GM12873 (cell line): Measurements from ENCODE around the gene KRTAP5-10.
A peak's percentile ranks its signal among the peaks of the same experiment; 100 is the strongest.

Experiments
- CTCF ChIP-seq: IDR thresholded peaks from 2 replicates; pipeline ENCODE4 v1.5.1; 2012; ENCODE audit warnings: low read depth, mild to moderate bottlenecking, moderate library complexity, low read length, control low read depth; ENCODE audit not compliant: insufficient read depth; ENCODE audit errors: missing control alignments

Gene KRTAP5-10

GRCh38 chr11:71604798-71605488 lies 39.6 kb downstream of the KRTAP5-10 start:
- TF ChIP-seq CTCF, result peak; percentile 40
